Measurements from ENCODE around the gene ASTN2.

DNA sequence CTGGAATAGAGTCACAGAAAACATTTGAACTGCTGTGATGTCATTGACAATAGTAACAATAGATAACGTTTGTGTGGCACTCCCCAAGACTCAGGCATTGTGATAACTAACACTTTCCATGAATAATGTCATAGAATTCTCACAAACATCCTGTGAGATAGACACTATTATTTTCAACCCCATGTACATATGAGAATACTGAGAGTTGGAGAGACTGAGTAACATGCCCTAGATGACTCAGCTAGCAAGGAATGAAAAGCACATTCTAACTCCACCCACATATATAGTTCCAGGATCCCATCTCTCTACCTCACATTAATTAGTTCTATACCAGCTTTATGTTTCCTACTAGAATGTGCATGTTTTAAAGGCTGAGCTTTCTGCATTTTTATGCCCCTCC, 71.4 kb downstream of the ASTN2 start:
- TF ChIP-seq, protein P1, sequence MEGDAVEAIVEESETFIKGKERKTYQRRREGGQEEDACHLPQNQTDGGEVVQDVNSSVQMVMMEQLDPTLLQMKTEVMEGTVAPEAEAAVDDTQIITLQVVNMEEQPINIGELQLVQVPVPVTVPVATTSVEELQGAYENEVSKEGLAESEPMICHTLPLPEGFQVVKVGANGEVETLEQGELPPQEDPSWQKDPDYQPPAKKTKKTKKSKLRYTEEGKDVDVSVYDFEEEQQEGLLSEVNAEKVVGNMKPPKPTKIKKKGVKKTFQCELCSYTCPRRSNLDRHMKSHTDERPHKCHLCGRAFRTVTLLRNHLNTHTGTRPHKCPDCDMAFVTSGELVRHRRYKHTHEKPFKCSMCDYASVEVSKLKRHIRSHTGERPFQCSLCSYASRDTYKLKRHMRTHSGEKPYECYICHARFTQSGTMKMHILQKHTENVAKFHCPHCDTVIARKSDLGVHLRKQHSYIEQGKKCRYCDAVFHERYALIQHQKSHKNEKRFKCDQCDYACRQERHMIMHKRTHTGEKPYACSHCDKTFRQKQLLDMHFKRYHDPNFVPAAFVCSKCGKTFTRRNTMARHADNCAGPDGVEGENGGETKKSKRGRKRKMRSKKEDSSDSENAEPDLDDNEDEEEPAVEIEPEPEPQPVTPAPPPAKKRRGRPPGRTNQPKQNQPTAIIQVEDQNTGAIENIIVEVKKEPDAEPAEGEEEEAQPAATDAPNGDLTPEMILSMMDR (IDR thresholded peaks at IDR 0.05; ENCODE audit: low read length), result no peak
- TF ChIP-seq EZH2 (optimal IDR thresholded peaks at IDR 0.05; ENCODE audit: low read depth, low read length), result no peak

Data from MM.1S (cell line).